Gastroesophageal sphincter (tissue), 4 donors: ENCODE results near the gene PHF5A. TPM values are rescaled to one million over a fixed set of nuclear protein-coding genes. Genes with fewer than 3 reads are reported as not detected.

Source experiments
- ATAC-seq: fragments of 150-250 bp; one replicate; pipeline ENCODE4 v1.9.1; 2016; ENCODE audit warnings: mild to moderate bottlenecking, moderate library complexity
- H3K27ac ChIP-seq, 4 donors: fragments of 200-600 bp; sonication (generic) in 3 of 4; 1 replicate in 3 of 4; 2 replicates in 1 of 4; pipeline ENCODE4 v1.5.1; 2016 to 2019
- H3K27me3 ChIP-seq: fragments of 200-600 bp; sonication (generic); one replicate; pipeline ENCODE4 v1.5.1; 2019
- H3K36me3 ChIP-seq, 2 donors: fragments of 200-600 bp; sonication (generic); one replicate each; pipeline ENCODE4 v1.5.1; 2019; ENCODE audit warnings: control low read depth in 1 of 2
- H3K4me1 ChIP-seq, 3 donors: fragments of 200-600 bp; sonication (generic); 1 replicate in 2 of 3; 2 replicates in 1 of 3; pipeline ENCODE4 v1.5.1; 2016 to 2019; ENCODE audit warnings: control low read depth in 2 of 3
- H3K4me3 ChIP-seq, 2 donors: fragments of 200-600 bp; sonication (generic); one replicate each; pipeline ENCODE4 v1.5.1; 2019; ENCODE audit warnings: mild to moderate bottlenecking in 1 of 2, moderate library complexity in 1 of 2
- H3K9me3 ChIP-seq, 3 donors: fragments of 200-600 bp; sonication (generic); one replicate each; pipeline ENCODE4 v1.5.1; 2017 to 2019; ENCODE audit warnings: control low read depth in 2 of 3
- EP300 ChIP-seq: sonication (generic); formaldehyde crosslinking; IDR thresholded peaks from one replicate; pipeline ENCODE4 v1.6.1; 2017; ENCODE audit warnings: antibody characterized with exemption, mild to moderate bottlenecking
- POLR2A ChIP-seq, 2 donors: fragments of 450-650 bp; IDR thresholded peaks; one replicate each; pipeline ENCODE4 v1.6.1; 2017; ENCODE audit warnings: antibody characterized with exemption in 2 of 2, mild to moderate bottlenecking in 2 of 2, moderate library complexity in 1 of 2
- POLR2AphosphoS5 ChIP-seq: sonication (generic); formaldehyde crosslinking; IDR thresholded peaks from one replicate; pipeline ENCODE4 v1.6.1; 2017; ENCODE audit warnings: antibody characterized with exemption
- WGBS, 2 donors: methylation state at CpG; one replicate each; pipeline ENCODE4 v1.1.5; 2018; ENCODE audit warnings: low coverage in 1 of 2; 5-methylcytosine and 5-hydroxymethylcytosine counted together
- total RNA-seq, 4 donors: library from RNA; depleted of rRNA; stranded (reverse); fragments of >200 nt; gene quantifications; one replicate each; pipeline ENCODE4 v1.1.0, GENCODE V29; 2016
- TF ChIP-seq, protein P1 (sequence below), 4 experiments: fragments of 200-600 bp in 2 of 4; fragments of 450-650 bp in 2 of 4; sonication (generic) in 1 of 4; IDR thresholded peaks; one replicate each; pipeline ENCODE4 v1.5.1; 2017 to 2019; ENCODE audit warnings: antibody characterized with exemption in 4 of 4, mild to moderate bottlenecking in 2 of 4, moderate library complexity in 2 of 4

Gene PHF5A
- total RNA-seq, 4 donors from 2014 or later, result 26.7 to 44.5 (median 39.2) TPM

DNA sequence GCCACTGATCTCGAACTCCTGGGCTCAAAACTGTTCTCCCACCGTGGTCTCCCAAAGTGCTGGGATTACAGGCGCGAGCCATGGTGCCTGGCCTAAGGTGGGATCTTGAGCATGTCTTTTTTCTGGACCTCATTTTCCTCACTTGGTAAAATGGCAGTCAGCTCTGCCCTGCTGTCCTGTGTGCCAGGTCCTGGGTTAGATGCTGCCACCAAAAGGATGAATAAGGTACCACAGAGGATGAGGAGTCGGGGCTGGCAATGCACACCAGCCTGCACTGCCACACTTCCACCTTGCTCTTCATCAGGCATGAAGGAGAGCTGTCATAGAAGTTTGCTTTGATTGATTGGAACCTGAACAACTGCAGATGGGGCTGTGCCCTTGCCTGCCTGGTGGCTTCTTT is 32.7 kb upstream of the PHF5A start:
- ATAC-seq, result peak; percentile 42
- Histone ChIP-seq H3K4me1 (peaks cover 0 to 61% (median 0%) of the 10 kb centered on the region in 3 donors), H3K27me3 (no peaks in the 10 kb centered on the region), H3K36me3 (peaks cover 0 to 73% of the 10 kb centered on the region in 2 donors), H3K27ac (peak overlapping the region in 2 of 4 donors; percentile 34 to 48), H3K9me3 (no peaks in the 10 kb centered on the region), H3K4me3 (no peak overlapping the region)
- TF ChIP-seq, protein P1, sequence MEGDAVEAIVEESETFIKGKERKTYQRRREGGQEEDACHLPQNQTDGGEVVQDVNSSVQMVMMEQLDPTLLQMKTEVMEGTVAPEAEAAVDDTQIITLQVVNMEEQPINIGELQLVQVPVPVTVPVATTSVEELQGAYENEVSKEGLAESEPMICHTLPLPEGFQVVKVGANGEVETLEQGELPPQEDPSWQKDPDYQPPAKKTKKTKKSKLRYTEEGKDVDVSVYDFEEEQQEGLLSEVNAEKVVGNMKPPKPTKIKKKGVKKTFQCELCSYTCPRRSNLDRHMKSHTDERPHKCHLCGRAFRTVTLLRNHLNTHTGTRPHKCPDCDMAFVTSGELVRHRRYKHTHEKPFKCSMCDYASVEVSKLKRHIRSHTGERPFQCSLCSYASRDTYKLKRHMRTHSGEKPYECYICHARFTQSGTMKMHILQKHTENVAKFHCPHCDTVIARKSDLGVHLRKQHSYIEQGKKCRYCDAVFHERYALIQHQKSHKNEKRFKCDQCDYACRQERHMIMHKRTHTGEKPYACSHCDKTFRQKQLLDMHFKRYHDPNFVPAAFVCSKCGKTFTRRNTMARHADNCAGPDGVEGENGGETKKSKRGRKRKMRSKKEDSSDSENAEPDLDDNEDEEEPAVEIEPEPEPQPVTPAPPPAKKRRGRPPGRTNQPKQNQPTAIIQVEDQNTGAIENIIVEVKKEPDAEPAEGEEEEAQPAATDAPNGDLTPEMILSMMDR (IDR thresholded peaks at IDR 0.05), result peak in 2 of 4 experiments; percentile 9 to 37
- TF ChIP-seq EP300 (no peak), POLR2A (IDR thresholded peaks at IDR 0.05) (no peak), POLR2AphosphoS5 (no peak)
- WGBS, 2 donors, result 51 to 90% methylated on average over 2 to 4 of the region's 5 CpGs

DNA sequence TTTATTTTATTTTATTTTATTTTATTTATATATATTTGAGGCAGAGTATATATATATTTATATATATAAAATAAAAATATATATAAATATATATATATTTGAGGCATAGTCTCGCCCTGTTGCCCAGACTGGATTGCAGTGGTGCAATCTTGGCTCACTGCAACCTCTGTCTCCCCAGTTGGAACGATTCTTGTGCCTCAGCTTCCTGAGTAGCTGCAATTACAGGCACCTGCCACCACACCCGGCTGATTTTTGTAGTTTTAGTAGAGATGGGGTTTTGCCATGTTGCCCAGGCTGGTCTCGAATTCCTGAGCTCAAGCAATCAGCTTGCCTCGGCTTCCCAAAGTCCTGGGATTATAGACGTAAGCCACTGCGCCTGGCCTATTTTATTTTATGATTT is 31.8 kb upstream of the PHF5A start:
- H3K9me3 ChIP-seq, result no peaks in the 10 kb centered on the region
- H3K4me1 ChIP-seq, result peaks cover 0 to 63% (median 0%) of the 10 kb centered on the region in 3 donors
- H3K4me3 ChIP-seq, result no peak overlapping the region
- WGBS, 2 donors, result 87 to 88% methylated on average over 4 to 7 of the region's 7 CpGs
- ATAC-seq, result no peak
- peaks cover 0 to 68% of the 10 kb centered on the region in 2 donors for H3K36me3 ChIP-seq
- TF ChIP-seq, protein P1 (IDR thresholded peaks at IDR 0.05), result no peak
- TF ChIP-seq POLR2A (IDR thresholded peaks at IDR 0.05), result no peak
- no peak for TF ChIP-seq EP300
- TF ChIP-seq POLR2AphosphoS5, result no peak
- no peaks in the 10 kb centered on the region for H3K27me3 ChIP-seq
- H3K27ac ChIP-seq, result peak overlapping the region in 2 of 4 donors; percentile 34 to 48

DNA sequence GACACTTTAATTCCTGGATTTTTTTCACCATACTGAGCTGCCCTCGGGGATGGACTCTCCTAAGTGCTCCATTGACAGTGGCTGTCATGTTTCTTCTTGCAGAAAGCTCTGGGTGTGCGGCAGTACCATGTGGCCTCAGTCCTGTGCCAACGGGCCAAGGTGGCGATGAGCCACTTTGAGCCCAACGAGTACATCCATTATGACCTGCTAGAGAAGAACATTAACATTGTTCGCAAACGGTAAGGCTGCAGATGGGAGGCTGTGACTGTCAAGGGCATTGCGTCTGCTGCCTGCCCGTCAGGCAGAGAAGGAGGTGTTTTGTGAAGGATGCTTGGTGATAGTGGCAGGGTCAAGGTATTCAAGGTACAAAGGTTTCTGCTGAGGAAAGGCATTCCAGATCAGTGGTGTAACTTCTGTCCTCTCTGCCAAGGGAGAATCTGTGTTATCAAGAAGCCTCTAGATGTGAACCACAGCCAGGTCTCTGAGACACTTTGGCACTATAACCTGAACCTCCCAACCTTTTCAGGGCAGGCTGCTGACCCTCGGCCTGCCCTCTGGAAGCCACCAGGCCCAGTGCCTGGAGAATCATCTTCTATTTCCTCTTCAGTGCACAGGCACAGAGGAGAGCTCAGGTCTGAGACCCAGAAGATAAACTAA is 31.3 kb upstream of the PHF5A start:
- TF ChIP-seq POLR2AphosphoS5, result no peak
- TF ChIP-seq, protein P1 (IDR thresholded peaks at IDR 0.05), result no peak
- no peak for TF ChIP-seq POLR2A (IDR thresholded peaks at IDR 0.05)
- TF ChIP-seq EP300, result no peak
- Histone ChIP-seq H3K4me1 (peaks cover 0 to 63% (median 0%) of the 10 kb centered on the region in 3 donors), H3K9me3 (no peaks in the 10 kb centered on the region), H3K36me3 (peaks cover 0 to 64% of the 10 kb centered on the region in 2 donors), H3K27ac (peak overlapping the region in 3 of 4 donors; percentile 3 to 84 (median 19)), H3K27me3 (no peaks in the 10 kb centered on the region), H3K4me3 (no peak overlapping the region)
- WGBS, 2 donors, result 72 to 87% methylated on average over 6 to 8 of the region's 10 CpGs
- no peak for ATAC-seq

DNA sequence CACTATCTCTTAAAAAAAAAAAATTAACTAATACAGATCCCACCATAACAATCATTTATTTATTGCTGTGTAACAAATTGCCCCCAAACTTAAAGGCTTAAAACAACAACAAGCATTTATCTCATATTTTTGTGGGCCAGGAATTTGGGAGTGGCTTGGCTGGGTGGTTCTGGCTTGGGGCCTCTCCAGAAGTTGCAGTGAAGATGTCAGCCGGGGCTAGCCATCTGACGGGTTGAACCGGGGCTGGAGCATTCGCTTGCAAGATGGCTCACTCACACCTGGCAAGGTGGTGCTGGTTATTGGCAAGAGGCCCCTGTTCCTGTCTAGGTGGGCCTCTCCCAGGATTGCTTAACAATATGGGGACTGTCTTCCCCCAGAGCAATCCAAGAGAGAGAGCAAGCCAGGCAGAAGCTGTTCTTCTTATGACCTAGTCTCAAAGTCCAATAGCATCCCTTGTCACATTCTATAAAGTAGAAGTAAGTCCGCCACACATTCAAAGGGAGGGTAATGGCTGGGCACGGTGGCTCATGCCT is 29.9 kb upstream of the PHF5A start:
- H3K36me3 ChIP-seq, result peaks cover 0 to 50% of the 10 kb centered on the region in 2 donors
- H3K27me3 ChIP-seq, result no peaks in the 10 kb centered on the region
- no peak overlapping the region for H3K4me3 ChIP-seq
- peak overlapping the region in 3 of 4 donors; percentile 44 to 88 (median 84) for H3K27ac ChIP-seq
- H3K9me3 ChIP-seq, result no peaks in the 10 kb centered on the region
- 17 to 50% methylated on average over 2 to 6 of the region's 6 CpGs for WGBS, 2 donors
- peaks cover 0 to 63% (median 4%) of the 10 kb centered on the region in 3 donors for H3K4me1 ChIP-seq
- TF ChIP-seq EP300 (no peak), POLR2A (IDR thresholded peaks at IDR 0.05) (no peak), POLR2AphosphoS5 (no peak)
- TF ChIP-seq, protein P1 (IDR thresholded peaks at IDR 0.05), result no peak
- ATAC-seq, result no peak
